ENCODE data around the gene KCNH1.

KCNH1 gene

GRCh38 chr1:210688512-210689234 lies 445.3 kb downstream of the KCNH1 start:
- no peak for TF ChIP-seq YY1 (IDR thresholded peaks at IDR 0.05; ENCODE audit: low read depth)
- TF ChIP-seq NFIC (IDR thresholded peaks at IDR 0.05), result no peak
- TF ChIP-seq MAX (IDR thresholded peaks at IDR 0.05), result no peak
- no peak for TF ChIP-seq FOXM1 (IDR thresholded peaks at IDR 0.05; ENCODE audit: borderline replicate concordance, low read depth)
- TF ChIP-seq USF1 (IDR thresholded peaks at IDR 0.05), result no peak
- TF ChIP-seq CEBPB (IDR thresholded peaks at IDR 0.05), result no peak
- no peak for TF ChIP-seq RAD21 (IDR thresholded peaks at IDR 0.05; ENCODE audit: low read depth)
- TF ChIP-seq EP300 (IDR thresholded peaks at IDR 0.05; ENCODE audit: borderline replicate concordance), result no peak
- no peak for TF ChIP-seq TEAD4 (IDR thresholded peaks at IDR 0.05)
- no peak for TF ChIP-seq TAF1 (IDR thresholded peaks at IDR 0.05; ENCODE audit: low read depth)
- TF ChIP-seq CREB1 (IDR thresholded peaks at IDR 0.05; ENCODE audit: low read depth), result no peak
- no peak for TF ChIP-seq ZBTB7A (IDR thresholded peaks at IDR 0.05; ENCODE audit: low read depth)
- no peak for TF ChIP-seq TCF12 (IDR thresholded peaks at IDR 0.05; ENCODE audit: low read depth)
- no peak for TF ChIP-seq EGR1 (IDR thresholded peaks at IDR 0.05)
- no peak for TF ChIP-seq REST (IDR thresholded peaks at IDR 0.05; ENCODE audit: low read depth)

- TF ChIP-seq USF1 (IDR thresholded peaks at IDR 0.05), result no peak
- TF ChIP-seq MAX (IDR thresholded peaks at IDR 0.05), result no peak
- TF ChIP-seq YY1 (IDR thresholded peaks at IDR 0.05; ENCODE audit: low read depth), result no peak
- TF ChIP-seq EP300 (IDR thresholded peaks at IDR 0.05; ENCODE audit: borderline replicate concordance), result no peak
- TF ChIP-seq CEBPB (IDR thresholded peaks at IDR 0.05), result no peak
- no peak for TF ChIP-seq TAF1 (IDR thresholded peaks at IDR 0.05; ENCODE audit: low read depth)
- no peak for TF ChIP-seq FOXM1 (IDR thresholded peaks at IDR 0.05; ENCODE audit: borderline replicate concordance, low read depth)
- no peak for TF ChIP-seq ZBTB7A (IDR thresholded peaks at IDR 0.05; ENCODE audit: low read depth)
- no peak for TF ChIP-seq REST (IDR thresholded peaks at IDR 0.05; ENCODE audit: low read depth)
- TF ChIP-seq CREB1 (IDR thresholded peaks at IDR 0.05; ENCODE audit: low read depth), result no peak
- TF ChIP-seq NFIC (IDR thresholded peaks at IDR 0.05), result no peak
- no peak for TF ChIP-seq TCF12 (IDR thresholded peaks at IDR 0.05; ENCODE audit: low read depth)
- no peak for TF ChIP-seq TEAD4 (IDR thresholded peaks at IDR 0.05)
- no peak for TF ChIP-seq EGR1 (IDR thresholded peaks at IDR 0.05)
- TF ChIP-seq RAD21 (IDR thresholded peaks at IDR 0.05; ENCODE audit: low read depth), result no peak
Measured at GRCh38 chr1:210687582-210688279, 446.2 kb downstream of the KCNH1 start.

GRCh38 chr1:210686841-210687240 lies 447.1 kb downstream of the KCNH1 start:
- TF ChIP-seq MAX (IDR thresholded peaks at IDR 0.05), result no peak

- no peak for TF ChIP-seq TCF12 (IDR thresholded peaks at IDR 0.05; ENCODE audit: low read depth)
- no peak for TF ChIP-seq CREB1 (IDR thresholded peaks at IDR 0.05; ENCODE audit: low read depth)
- TF ChIP-seq ZBTB7A (IDR thresholded peaks at IDR 0.05; ENCODE audit: low read depth), result no peak
- TF ChIP-seq TAF1 (IDR thresholded peaks at IDR 0.05; ENCODE audit: low read depth), result no peak
- TF ChIP-seq CEBPB (IDR thresholded peaks at IDR 0.05), result no peak
- TF ChIP-seq RAD21 (IDR thresholded peaks at IDR 0.05; ENCODE audit: low read depth), result no peak
- no peak for TF ChIP-seq EP300 (IDR thresholded peaks at IDR 0.05; ENCODE audit: borderline replicate concordance)
- TF ChIP-seq USF1 (IDR thresholded peaks at IDR 0.05), result no peak
- no peak for TF ChIP-seq TEAD4 (IDR thresholded peaks at IDR 0.05)
- no peak for TF ChIP-seq MAX (IDR thresholded peaks at IDR 0.05)
Measured at GRCh38 chr1:210685295-210685650, 448.7 kb downstream of the KCNH1 start.
